ENCODE results near the gene FRAS1.

The FRAS1 gene

DNA sequence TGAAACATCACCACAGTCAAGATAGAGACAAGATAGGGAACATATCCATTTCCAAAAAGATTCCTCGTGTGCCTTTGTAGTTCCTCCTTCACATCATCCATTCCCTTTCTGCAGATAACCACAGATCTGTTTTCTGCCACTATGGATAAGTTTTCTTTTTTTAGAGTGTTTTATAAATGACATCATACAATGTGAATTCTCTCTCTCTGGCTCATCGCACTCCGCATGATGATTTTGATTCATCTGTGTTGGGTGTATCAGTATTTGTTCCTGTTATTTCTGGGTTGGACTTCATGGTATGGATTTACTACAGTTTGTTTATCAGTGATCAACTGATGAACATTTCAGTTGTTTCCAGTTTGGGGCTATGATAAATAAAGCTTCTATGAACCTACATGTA lies 471.2 kb downstream of the FRAS1 start:
- H3K9me3 Mint-ChIP-seq: peaks cover 4% of the 10 kb centered on the region
- TF ChIP-seq, protein P1, sequence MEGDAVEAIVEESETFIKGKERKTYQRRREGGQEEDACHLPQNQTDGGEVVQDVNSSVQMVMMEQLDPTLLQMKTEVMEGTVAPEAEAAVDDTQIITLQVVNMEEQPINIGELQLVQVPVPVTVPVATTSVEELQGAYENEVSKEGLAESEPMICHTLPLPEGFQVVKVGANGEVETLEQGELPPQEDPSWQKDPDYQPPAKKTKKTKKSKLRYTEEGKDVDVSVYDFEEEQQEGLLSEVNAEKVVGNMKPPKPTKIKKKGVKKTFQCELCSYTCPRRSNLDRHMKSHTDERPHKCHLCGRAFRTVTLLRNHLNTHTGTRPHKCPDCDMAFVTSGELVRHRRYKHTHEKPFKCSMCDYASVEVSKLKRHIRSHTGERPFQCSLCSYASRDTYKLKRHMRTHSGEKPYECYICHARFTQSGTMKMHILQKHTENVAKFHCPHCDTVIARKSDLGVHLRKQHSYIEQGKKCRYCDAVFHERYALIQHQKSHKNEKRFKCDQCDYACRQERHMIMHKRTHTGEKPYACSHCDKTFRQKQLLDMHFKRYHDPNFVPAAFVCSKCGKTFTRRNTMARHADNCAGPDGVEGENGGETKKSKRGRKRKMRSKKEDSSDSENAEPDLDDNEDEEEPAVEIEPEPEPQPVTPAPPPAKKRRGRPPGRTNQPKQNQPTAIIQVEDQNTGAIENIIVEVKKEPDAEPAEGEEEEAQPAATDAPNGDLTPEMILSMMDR (IDR thresholded peaks at IDR 0.05; ENCODE audit: unreplicated experiment in 3 of 3): no peak
- H3K27me3 Mint-ChIP-seq (ENCODE audit: low read depth): peaks cover 3% of the 10 kb centered on the region
- no peak overlapping the region for H3K27ac Mint-ChIP-seq
- H3K36me3 Mint-ChIP-seq (ENCODE audit: low read depth): peaks cover 39% of the 10 kb centered on the region
- H3K4me1 Mint-ChIP-seq: no peaks in the 10 kb centered on the region
- no peak overlapping the region for H3K4me3 Mint-ChIP-seq

DNA sequence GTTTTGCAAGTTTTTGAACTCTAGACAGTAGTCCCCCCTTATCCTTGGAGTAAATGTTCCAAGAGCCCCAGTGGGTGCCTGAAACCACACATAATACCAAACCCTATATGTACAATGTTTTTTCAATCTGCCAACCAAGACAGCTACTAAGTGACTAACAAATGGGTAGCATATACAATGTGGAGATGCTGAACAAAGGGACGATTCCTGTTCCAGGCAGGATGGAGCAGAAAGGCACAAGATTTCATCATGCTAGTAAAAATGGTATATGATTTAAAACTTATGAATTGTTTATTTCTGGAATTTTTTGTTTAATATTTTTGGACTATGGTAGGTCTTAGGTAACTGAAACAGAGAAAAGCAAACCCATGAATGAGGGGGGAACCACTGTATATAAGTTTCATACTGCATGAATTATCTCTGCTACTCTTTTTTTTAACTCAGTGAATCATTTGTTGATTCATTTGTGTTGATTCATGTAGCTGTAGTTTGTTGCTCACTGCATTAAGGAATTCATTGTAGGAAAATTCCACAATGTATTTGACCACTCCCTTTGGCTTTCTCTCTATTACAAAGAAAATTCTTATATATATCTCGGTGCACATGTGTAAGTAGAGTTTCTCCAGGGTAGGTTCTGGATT lies 472.6 kb downstream of the FRAS1 start:
- H3K9me3 Mint-ChIP-seq: peaks cover 4% of the 10 kb centered on the region
- no peaks in the 10 kb centered on the region for H3K27me3 Mint-ChIP-seq (ENCODE audit: low read depth)
- TF ChIP-seq, protein P1 (IDR thresholded peaks at IDR 0.05; ENCODE audit: unreplicated experiment in 3 of 3): no peak
- H3K27ac Mint-ChIP-seq: no peak overlapping the region
- peaks cover 34% of the 10 kb centered on the region for H3K36me3 Mint-ChIP-seq (ENCODE audit: low read depth)
- no peak overlapping the region for H3K4me3 Mint-ChIP-seq
- no peaks in the 10 kb centered on the region for H3K4me1 Mint-ChIP-seq

DNA sequence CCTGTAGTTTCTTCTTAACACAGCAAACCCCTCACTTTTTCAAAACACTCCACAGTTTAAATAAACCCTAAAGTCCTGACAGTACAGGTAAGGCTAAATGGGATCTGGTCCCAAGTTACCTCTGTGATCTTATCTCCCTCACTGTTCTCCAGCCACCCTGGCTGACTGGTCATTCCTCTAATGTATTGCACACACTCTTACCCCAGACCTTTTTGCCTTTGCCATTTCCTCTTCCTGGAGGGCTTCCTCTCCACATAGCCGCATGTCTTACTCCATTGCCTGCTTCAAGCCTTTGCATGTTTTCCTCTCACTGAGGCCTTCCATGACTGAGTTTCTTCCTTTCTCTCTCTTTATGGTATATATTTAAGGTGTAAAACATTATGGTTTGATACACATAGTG lies 474.9 kb downstream of the FRAS1 start:
- Mint-ChIP-seq H3K27ac (no peak overlapping the region), H3K27me3 (ENCODE audit: low read depth) (no peaks in the 10 kb centered on the region), H3K36me3 (ENCODE audit: low read depth) (peaks cover 46% of the 10 kb centered on the region), H3K4me3 (no peak overlapping the region), H3K4me1 (no peaks in the 10 kb centered on the region), H3K9me3 (peaks cover 4% of the 10 kb centered on the region)
- TF ChIP-seq, protein P1 (IDR thresholded peaks at IDR 0.05; ENCODE audit: unreplicated experiment in 3 of 3): no peak

DNA sequence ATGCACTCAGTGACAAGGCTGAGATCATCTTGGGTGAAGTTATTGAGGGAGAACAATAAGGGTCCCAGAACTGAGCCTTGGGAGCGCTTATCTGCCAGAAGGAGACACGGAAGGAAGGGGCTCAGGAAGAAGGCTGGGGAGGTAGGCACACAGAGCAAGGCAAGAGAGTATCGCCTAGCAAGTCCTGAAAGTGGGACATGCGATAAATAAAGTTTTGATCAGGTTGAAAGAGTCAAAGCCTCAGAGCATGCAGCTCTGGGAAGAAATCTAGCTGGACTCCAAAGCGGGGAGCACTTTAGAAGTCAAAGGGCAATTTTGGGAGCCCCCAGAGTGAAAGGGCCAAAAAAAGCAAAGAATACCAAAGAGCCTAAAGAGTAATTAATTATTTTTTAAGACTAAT lies 476.7 kb downstream of the FRAS1 start:
- peaks cover 4% of the 10 kb centered on the region for H3K9me3 Mint-ChIP-seq
- TF ChIP-seq, protein P1 (IDR thresholded peaks at IDR 0.05; ENCODE audit: unreplicated experiment in 3 of 3): no peak
- H3K36me3 Mint-ChIP-seq (ENCODE audit: low read depth): peaks cover 58% of the 10 kb centered on the region

DNA sequence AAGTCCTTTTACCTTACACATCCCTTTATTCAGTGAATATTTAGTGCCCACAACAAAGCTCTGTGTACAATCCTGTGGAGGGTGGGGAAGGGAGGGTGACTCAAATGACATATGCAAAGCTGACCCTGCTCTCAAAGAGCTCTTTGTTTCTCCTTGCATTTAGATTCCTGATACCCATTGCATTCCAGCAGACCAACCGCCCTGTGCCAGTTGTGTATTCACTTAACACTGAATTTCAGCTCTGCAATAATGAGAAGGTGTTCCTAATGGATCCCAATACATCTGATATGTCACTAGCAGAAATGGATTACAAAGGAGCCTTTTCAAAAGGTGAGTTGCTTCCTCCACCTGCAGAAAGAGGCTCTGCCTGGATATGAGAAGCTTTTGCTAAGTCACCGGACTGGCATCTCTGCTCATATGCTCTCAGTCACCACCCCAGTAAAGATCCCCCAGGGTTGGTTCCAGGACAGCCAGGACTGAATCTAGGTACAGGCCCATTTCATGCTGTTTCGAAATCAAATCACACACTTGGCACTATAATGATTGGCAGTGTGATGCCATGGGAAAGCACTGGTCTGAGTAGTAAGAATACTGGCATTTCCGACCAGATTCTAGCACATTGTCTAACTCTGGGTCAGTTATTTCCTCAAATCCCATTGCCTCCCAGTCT lies 477.3 kb downstream of the FRAS1 start:
- Mint-ChIP-seq H3K9me3 (peaks cover 4% of the 10 kb centered on the region), H3K36me3 (ENCODE audit: low read depth) (peaks cover 64% of the 10 kb centered on the region), H3K4me3 (no peak overlapping the region), H3K27ac (no peak overlapping the region), H3K4me1 (no peaks in the 10 kb centered on the region), H3K27me3 (ENCODE audit: low read depth) (no peaks in the 10 kb centered on the region)
- TF ChIP-seq, protein P1 (IDR thresholded peaks at IDR 0.05; ENCODE audit: unreplicated experiment in 3 of 3): no peak

More for the DNA sequence above, 476.7 kb downstream of the FRAS1 start:
- Mint-ChIP-seq H3K4me3 (no peak overlapping the region), H3K27me3 (ENCODE audit: low read depth) (no peaks in the 10 kb centered on the region), H3K4me1 (no peaks in the 10 kb centered on the region), H3K27ac (no peak overlapping the region)

DNA sequence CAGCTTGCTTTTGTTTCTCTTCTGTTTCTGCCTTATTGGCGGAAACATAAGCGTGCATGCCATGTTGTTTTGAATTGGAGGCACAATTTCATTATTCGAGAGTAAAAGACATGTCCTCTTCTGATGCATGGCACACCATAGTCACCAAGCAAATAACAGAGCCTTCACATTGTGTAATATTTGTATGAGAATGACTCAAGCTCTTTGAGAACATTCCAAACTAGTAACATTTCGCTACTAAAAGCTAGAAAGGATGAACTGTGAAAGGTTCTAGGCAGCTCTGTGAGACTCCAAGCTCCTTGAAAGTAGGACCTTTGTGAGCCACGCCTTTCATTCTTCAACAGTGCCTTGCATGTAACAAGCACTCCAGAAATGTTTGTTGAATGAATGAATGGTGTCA lies 485.2 kb downstream of the FRAS1 start:
- TF ChIP-seq, protein P1 (IDR thresholded peaks at IDR 0.05; ENCODE audit: unreplicated experiment in 3 of 3): no peak
- Mint-ChIP-seq H3K4me3 (no peak overlapping the region), H3K4me1 (peaks cover 8% of the 10 kb centered on the region), H3K9me3 (peaks cover 2% of the 10 kb centered on the region), H3K36me3 (ENCODE audit: low read depth) (peaks cover 39% of the 10 kb centered on the region), H3K27me3 (ENCODE audit: low read depth) (no peaks in the 10 kb centered on the region), H3K27ac (no peak overlapping the region)

Data from nephron (organoid).